IMR-90 (cell line): Measurements from ENCODE around the gene ERBB4. TPM values are rescaled to one million over a fixed set of nuclear protein-coding genes. Genes with fewer than 3 reads are reported as not detected.

Experiments used
- ATAC-seq: fragments of 200-7000 bp; cut with Tn5 transposase; 2 replicates; pipeline ENCODE4 v1.9.1; 2020; ENCODE audit warnings: low read depth, mild to moderate bottlenecking, moderate library complexity
- BruUV-seq: library from RNA; stranded (reverse); fragments of 400-500 nt; replicated peaks from 2 replicates; lab custom pipeline; 2021; lab: Mats Ljungman, UMichigan
- CTCF ChIA-PET: fragments of 300-600 bp; formaldehyde crosslinking; extraction: SDS; loops from one replicate; lab custom pipeline; 2021; ENCODE audit warnings: antibody characterized with exemption; lab: Yijun Ruan, JAX
- POLR2A ChIA-PET: fragments of 300-600 bp; sonication (Branson Sonifier 250); formaldehyde crosslinking; loops from one replicate; lab custom pipeline; 2022; ENCODE audit warnings: antibody characterized with exemption; ENCODE audit not compliant: unreplicated experiment; lab: Charles Lee
- DNase-seq: peaks from one replicate; pipeline ENCODE4 v3.0.0; 2013
- H2AFZ ChIP-seq: replicated peaks from 2 replicates; pipeline ENCODE3; 2013; ENCODE audit warnings: low read length, mild to moderate bottlenecking; ENCODE audit not compliant: poor library complexity
- H2AK5ac ChIP-seq: 2 replicates; pipeline ENCODE4 v1.6.1; 2013; ENCODE audit warnings: low read depth, low read length, inconsistent platforms
- H2AK9ac ChIP-seq: replicated peaks from 2 replicates; pipeline ENCODE3; 2013; ENCODE audit warnings: mild to moderate bottlenecking, low read depth, low read length, moderate library complexity; ENCODE audit not compliant: poor library complexity
- H2BK120ac ChIP-seq: 2 replicates; pipeline ENCODE4 v1.6.1; 2013; ENCODE audit warnings: low read depth, low read length, inconsistent platforms
- H2BK15ac ChIP-seq: 3 replicates; pipeline ENCODE4 v1.6.1; 2013; ENCODE audit warnings: low read depth, low read length, inconsistent platforms
- H2BK20ac ChIP-seq: 2 replicates; pipeline ENCODE4 v1.6.1; 2013; ENCODE audit warnings: low read depth, mild to moderate bottlenecking, inconsistent platforms, low read length, moderate library complexity
- H2BK5ac ChIP-seq: 2 replicates; pipeline ENCODE4 v1.6.1; 2013; ENCODE audit warnings: mild to moderate bottlenecking, low read depth, low read length, inconsistent platforms; ENCODE audit not compliant: poor library complexity, severe bottlenecking
- H3K14ac ChIP-seq: replicated peaks from 2 replicates; pipeline ENCODE4 v1.6.1; 2013; ENCODE audit warnings: low read depth, low read length, inconsistent platforms
- H3K18ac ChIP-seq: 2 replicates; pipeline ENCODE4 v1.6.1; 2013; ENCODE audit warnings: low read depth, low read length, control low read depth
- H3K23ac ChIP-seq: 2 replicates; pipeline ENCODE4 v1.6.1; 2013; ENCODE audit warnings: low read depth, low read length, inconsistent platforms
- H3K27ac ChIP-seq: 2 replicates; pipeline ENCODE4 v1.5.1; 2013; ENCODE audit warnings: mild to moderate bottlenecking, control low read depth, low read length; ENCODE audit not compliant: insufficient read depth
- H3K27me3 ChIP-seq: 2 replicates; pipeline ENCODE4 v1.6.1; 2013; ENCODE audit warnings: low read length; ENCODE audit not compliant: control insufficient read depth, insufficient read depth
- H3K36me3 ChIP-seq: 2 replicates; pipeline ENCODE4 v1.6.1; 2013; ENCODE audit warnings: low read length, mixed read lengths; ENCODE audit not compliant: control insufficient read depth, insufficient read depth
- H3K4ac ChIP-seq: 2 replicates; pipeline ENCODE4 v1.6.1; 2013; ENCODE audit warnings: low read depth, low read length, inconsistent platforms
- H3K4me1 ChIP-seq: 2 replicates; pipeline ENCODE4 v1.6.1; 2013; ENCODE audit warnings: low read length, mixed read lengths; ENCODE audit not compliant: control insufficient read depth, insufficient read depth
- H3K4me2 ChIP-seq: 2 replicates; pipeline ENCODE4 v1.6.1; 2013; ENCODE audit warnings: low read depth, mild to moderate bottlenecking, control low read depth, low read length, moderate library complexity
- H3K4me3 ChIP-seq: 2 replicates; pipeline ENCODE4 v1.5.1; 2013; ENCODE audit warnings: low read depth, mild to moderate bottlenecking, control low read depth, low read length, moderate library complexity; ENCODE audit not compliant: insufficient read depth
- H3K56ac ChIP-seq: 2 replicates; pipeline ENCODE4 v1.6.1; 2013; ENCODE audit warnings: low read length, inconsistent platforms; ENCODE audit not compliant: insufficient read depth; ENCODE audit errors: extremely low read depth
- H3K79me1 ChIP-seq, 2 experiments: 2 replicates each; pipeline ENCODE4 v1.6.1; 2013; ENCODE audit warnings: low read length in 2 of 2, inconsistent platforms in 1 of 2, low read depth in 1 of 2
- H3K9ac ChIP-seq: 2 replicates; pipeline ENCODE4 v1.6.1; 2013; ENCODE audit warnings: low read depth, low read length, control low read depth
- H3K9me1 ChIP-seq: 2 replicates; pipeline ENCODE4 v1.6.1; 2013; ENCODE audit warnings: low read length, inconsistent platforms; ENCODE audit not compliant: insufficient read depth
- H3K9me3 ChIP-seq: 2 replicates; pipeline ENCODE4 v1.6.1; 2013; ENCODE audit warnings: low read length; ENCODE audit not compliant: control insufficient read depth, insufficient read depth
- H4K20me1 ChIP-seq: 2 replicates; pipeline ENCODE4 v1.6.1; 2013; ENCODE audit warnings: low read length, inconsistent platforms; ENCODE audit not compliant: insufficient read depth
- H4K5ac ChIP-seq: 2 replicates; pipeline ENCODE4 v1.6.1; 2013; ENCODE audit warnings: mild to moderate bottlenecking, low read depth, low read length, control low read depth
- H4K8ac ChIP-seq, 2 experiments: 2 replicates each; pipeline ENCODE4 v1.6.1; 2013; ENCODE audit warnings: low read depth in 2 of 2, low read length in 2 of 2, control low read depth in 1 of 2, inconsistent platforms in 1 of 2
- H4K91ac ChIP-seq: 2 replicates; pipeline ENCODE4 v1.6.1; 2013; ENCODE audit warnings: low read depth, low read length, inconsistent platforms; ENCODE audit not compliant: insufficient read depth
- BHLHE40 ChIP-seq: fragments of 150-350 bp; IDR thresholded peaks from 2 replicates; pipeline ENCODE4 v1.6.1; 2016; ENCODE audit warnings: mild to moderate bottlenecking, low read depth, low read length
- CHD1 ChIP-seq: IDR thresholded peaks from 2 replicates; pipeline ENCODE4 v1.6.1; 2012; ENCODE audit warnings: low read depth, low read length, improper control_type of control experiment
- FOS ChIP-seq: fragments of 150-350 bp; IDR thresholded peaks from 2 replicates; pipeline ENCODE4 v1.6.1; 2016; ENCODE audit warnings: low read depth, low read length
- MXI1 ChIP-seq: IDR thresholded peaks from 2 replicates; pipeline ENCODE4 v1.6.1; 2012; ENCODE audit warnings: low read depth, mild to moderate bottlenecking, low read length, moderate library complexity, borderline replicate concordance
- POLR2A ChIP-seq: IDR thresholded peaks from 2 replicates; pipeline ENCODE4 v1.6.1; 2012; ENCODE audit warnings: mild to moderate bottlenecking, low read depth, low read length
- RCOR1 ChIP-seq: IDR thresholded peaks from 2 replicates; pipeline ENCODE4 v1.6.1; 2012; ENCODE audit warnings: mild to moderate bottlenecking, low read length, improper control_type of control experiment; ENCODE audit not compliant: insufficient replicate concordance
- SMC3 ChIP-seq: fragments of 150-350 bp; IDR thresholded peaks from 2 replicates; pipeline ENCODE4 v1.6.1; 2016; ENCODE audit warnings: low read depth, mild to moderate bottlenecking, antibody characterized with exemption, low read length, moderate library complexity
- USF2 ChIP-seq: fragments of 150-350 bp; IDR thresholded peaks from 2 replicates; pipeline ENCODE4 v1.6.1; 2017; ENCODE audit warnings: mild to moderate bottlenecking, antibody characterized with exemption, low read length, low read depth
- WGBS, 2 experiments: methylation state at CpG; one replicate each; pipeline versions ENCODE4 v1.1.5 to v1.1.7; 2013; ENCODE audit warnings: missing lambda C conversion rate in 2 of 2; ENCODE audit not compliant: insufficient read length in 1 of 2; ENCODE audit errors: extremely low coverage in 2 of 2; 5-methylcytosine and 5-hydroxymethylcytosine counted together
- dilution Hi-C: fragments of 300-500 bp; cut with HindIII; formaldehyde crosslinking; loops from one replicate; pipeline ENCODE4 v1.14.3; 2018; ENCODE audit warnings: low sequenced_read_pairs; ENCODE audit not compliant: unreplicated experiment
- in situ Hi-C: fragments of 300-500 bp; cut with MboI; formaldehyde crosslinking; loops from 3 replicates; pipeline ENCODE4 v1.14.3; 2019; ENCODE audit warnings: low sequenced_read_pairs, inconsistent platforms, mixed read lengths
- intact Hi-C: fragments of 100-400 bp; cut with micrococcal nuclease; formaldehyde crosslinking; loops from 2 replicates; pipeline ENCODE4 v1.10.0; 2022
- polyA plus RNA-seq, 3 experiments: library from polyadenylated mRNA; depleted of rRNA; stranded (reverse); fragments of >200 nt; gene quantifications; 2 replicates each; pipeline ENCODE4 v1.2.3, GENCODE V29; 2012; ENCODE audit warnings: low replicate concordance in 1 of 3
- total RNA-seq: library from RNA; depleted of rRNA; stranded (reverse); fragments of >200 nt; gene quantifications from 2 replicates; pipeline ENCODE4 v1.2.3, GENCODE V29; 2012
- TF ChIP-seq, protein P1 (sequence below): fragments of 150-350 bp; IDR thresholded peaks from 2 replicates; pipeline ENCODE4 v1.6.1; 2016; ENCODE audit warnings: low read depth, mild to moderate bottlenecking, low read length, moderate library complexity, borderline replicate concordance

ERBB4 gene
- total and polyA plus RNA-seq, 2 of the 4 experiments (the other 2 are of a cell fraction): not detected

DNA sequence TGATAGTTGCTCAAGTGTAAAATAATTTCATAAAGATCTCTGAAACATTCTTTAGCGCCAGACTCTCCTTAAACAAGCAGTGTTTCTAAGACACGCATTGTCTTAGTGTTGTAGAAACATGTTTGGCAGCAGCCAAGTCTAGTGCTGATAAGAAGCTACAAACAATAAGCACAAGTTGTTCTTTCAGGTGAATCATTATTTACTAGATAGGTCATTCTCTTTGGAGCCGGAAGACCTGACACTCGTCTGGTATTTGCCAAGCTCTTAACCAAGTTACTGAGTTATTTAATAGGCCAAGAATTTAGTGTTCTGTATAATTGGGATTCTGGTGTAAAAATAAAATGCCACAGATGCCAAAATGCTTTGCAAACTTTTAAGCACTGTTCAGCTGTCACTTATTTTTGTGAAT is 1130.1 kb downstream of the ERBB4 start:
- H3K27ac ChIP-seq: no peak overlapping the region
- dilution Hi-C loops: no loop called here
- POLR2A ChIA-PET: no interaction called here

More for the DNA sequence above, 1130.1 kb downstream of the ERBB4 start:
- no CpG with 5 or more reads among the region's 4 CpGs for whole genome bisulfite sequencing, 2 experiments
- no peak overlapping the region for H4K91ac ChIP-seq
- H3K36me3 ChIP-seq: no peaks in the 10 kb centered on the region
- H2AFZ ChIP-seq: no peak overlapping the region
- BruUV-seq: no TSS peak
- ATAC-seq: no peak
- no peak overlapping the region for H2BK120ac ChIP-seq
- DNase-seq: no peak
- no peak overlapping the region for H2BK15ac ChIP-seq
- H3K56ac ChIP-seq: no peak overlapping the region
- no peak overlapping the region for H4K8ac ChIP-seq
- H3K9ac ChIP-seq: no peak overlapping the region
- H3K9me1 ChIP-seq: no peaks in the 10 kb centered on the region
- intact Hi-C loops: no loop called here
- no peak overlapping the region for H4K5ac ChIP-seq
- no peak overlapping the region for H3K14ac ChIP-seq
- H3K4me1 ChIP-seq: no peaks in the 10 kb centered on the region
- H3K4ac ChIP-seq: no peak overlapping the region
- CTCF ChIA-PET: no interaction called here
- no peak overlapping the region for H2BK5ac ChIP-seq
- no peak overlapping the region for H3K18ac ChIP-seq
- H2AK9ac ChIP-seq: no peak overlapping the region
- in situ Hi-C loops: no loop called here
- no peak overlapping the region for H3K23ac ChIP-seq
- no peaks in the 10 kb centered on the region for H3K79me1 ChIP-seq
- H2AK5ac ChIP-seq: no peak overlapping the region
- peaks cover 9% of the 10 kb centered on the region for H3K9me3 ChIP-seq
- no peak overlapping the region for H3K4me2 ChIP-seq
- H4K20me1 ChIP-seq: no peaks in the 10 kb centered on the region
- no peak overlapping the region for H3K4me3 ChIP-seq
- H2BK20ac ChIP-seq: no peak overlapping the region
- no peaks in the 10 kb centered on the region for H3K27me3 ChIP-seq
- TF ChIP-seq BHLHE40 (no peak), USF2 (no peak), FOS (no peak), CHD1 (no peak), POLR2A (no peak), MXI1 (no peak), SMC3 (no peak), RCOR1 (no peak)
- TF ChIP-seq, protein P1, sequence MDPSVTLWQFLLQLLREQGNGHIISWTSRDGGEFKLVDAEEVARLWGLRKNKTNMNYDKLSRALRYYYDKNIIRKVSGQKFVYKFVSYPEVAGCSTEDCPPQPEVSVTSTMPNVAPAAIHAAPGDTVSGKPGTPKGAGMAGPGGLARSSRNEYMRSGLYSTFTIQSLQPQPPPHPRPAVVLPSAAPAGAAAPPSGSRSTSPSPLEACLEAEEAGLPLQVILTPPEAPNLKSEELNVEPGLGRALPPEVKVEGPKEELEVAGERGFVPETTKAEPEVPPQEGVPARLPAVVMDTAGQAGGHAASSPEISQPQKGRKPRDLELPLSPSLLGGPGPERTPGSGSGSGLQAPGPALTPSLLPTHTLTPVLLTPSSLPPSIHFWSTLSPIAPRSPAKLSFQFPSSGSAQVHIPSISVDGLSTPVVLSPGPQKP: no peak
